ENCODE data around the gene CBS.

DNA sequence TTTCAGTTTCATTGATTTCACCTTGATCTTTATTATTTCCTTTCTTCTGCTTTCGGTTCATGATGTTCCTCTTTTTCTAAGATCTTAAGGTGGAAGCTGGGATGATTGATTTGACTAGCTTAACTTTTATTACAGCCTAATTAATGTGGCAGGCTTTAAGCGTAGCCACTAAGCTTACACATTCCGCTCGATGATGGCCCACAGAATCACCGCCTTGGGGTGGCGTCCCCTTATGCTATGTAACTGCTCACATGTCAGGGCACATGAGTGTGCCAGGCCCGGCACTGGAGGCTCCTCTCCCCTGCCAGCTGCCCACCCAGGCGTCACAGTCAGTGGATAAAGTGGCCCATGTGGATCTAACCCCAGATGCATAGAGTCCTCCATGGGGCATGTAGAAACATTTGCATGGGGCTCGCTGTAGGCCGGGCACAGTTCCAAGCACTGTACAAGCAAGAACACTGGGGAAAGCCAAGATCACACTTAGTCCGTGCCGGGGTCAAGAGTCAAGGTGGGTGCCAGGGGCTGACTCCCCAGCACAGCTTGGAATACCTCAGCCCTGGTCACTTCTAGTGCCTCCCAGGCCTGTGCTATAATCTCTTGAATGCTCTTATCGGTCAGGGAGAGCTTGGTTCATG, 59.6 kb downstream of the CBS start:
- TF ChIP-seq POLR2A (IDR thresholded peaks at IDR 0.05; ENCODE audit: low read length) = no peak
- no peak for TF ChIP-seq JUN (IDR thresholded peaks at IDR 0.05)

Measured in A549 (cell line).